Measurements from ENCODE around the gene NAA38.
"Not testable (repeated sequence)": the region's sequence is repeated elsewhere in the genome, so short reads cannot be mapped to it uniquely, and the experiment has no call there.

The NAA38 gene

GRCh38 chr17:7824021-7824924 is 33.1 kb downstream of the NAA38 start:
- H3K27ac ChIP-seq (ENCODE audit: low read length) = no peak overlapping the region
- H3K9ac ChIP-seq (ENCODE audit: low read length) = no peak overlapping the region
- H3K36me3 ChIP-seq (ENCODE audit: control insufficient read depth, low read depth, low read length) = no peaks in the 10 kb centered on the region
- no peak overlapping the region for H3K4me3 ChIP-seq (ENCODE audit: low read length)
- peaks cover 3% of the 10 kb centered on the region for H3K4me1 ChIP-seq (ENCODE audit: control insufficient read depth, low read depth, low read length)
- no peaks in the 10 kb centered on the region for H3K9me3 ChIP-seq (ENCODE audit: control insufficient read depth, low read depth, low read length)
- peaks cover 20% of the 10 kb centered on the region for H3K27me3 ChIP-seq (ENCODE audit: control insufficient read depth, insufficient read depth, low read length)

- peaks cover 20% of the 10 kb centered on the region for H3K27me3 ChIP-seq (ENCODE audit: control insufficient read depth, insufficient read depth, low read length)
- H3K9me3 ChIP-seq (ENCODE audit: control insufficient read depth, low read depth, low read length) = no peaks in the 10 kb centered on the region
- H3K27ac ChIP-seq (ENCODE audit: low read length) = no peak overlapping the region
- H3K36me3 ChIP-seq (ENCODE audit: control insufficient read depth, low read depth, low read length) = no peaks in the 10 kb centered on the region
- H3K4me1 ChIP-seq (ENCODE audit: control insufficient read depth, low read depth, low read length) = peaks cover 3% of the 10 kb centered on the region
- no peak overlapping the region for H3K9ac ChIP-seq (ENCODE audit: low read length)
- H3K4me3 ChIP-seq (ENCODE audit: low read length) = no peak overlapping the region
These were observed 33.8 kb downstream of the NAA38 start for GRCh38 chr17:7823581-7824001.

GRCh38 chr17:7822126-7822525 is 35.2 kb downstream of the NAA38 start:
- Histone ChIP-seq H3K36me3 (ENCODE audit: control insufficient read depth, low read depth, low read length) (no peaks in the 10 kb centered on the region), H3K4me1 (ENCODE audit: control insufficient read depth, low read depth, low read length) (peaks cover 3% of the 10 kb centered on the region), H3K9me3 (ENCODE audit: control insufficient read depth, low read depth, low read length) (no peaks in the 10 kb centered on the region), H3K9ac (ENCODE audit: low read length) (no peak overlapping the region), H3K27me3 (ENCODE audit: control insufficient read depth, insufficient read depth, low read length) (peaks cover 20% of the 10 kb centered on the region), H3K4me3 (ENCODE audit: low read length) (no peak overlapping the region), H3K27ac (ENCODE audit: low read length) (no peak overlapping the region)

- Histone ChIP-seq H3K4me1 (ENCODE audit: control insufficient read depth, low read depth, low read length) (peaks cover 3% of the 10 kb centered on the region), H3K27ac (ENCODE audit: low read length) (no peak overlapping the region), H3K9me3 (ENCODE audit: control insufficient read depth, low read depth, low read length) (no peaks in the 10 kb centered on the region), H3K36me3 (ENCODE audit: control insufficient read depth, low read depth, low read length) (no peaks in the 10 kb centered on the region), H3K4me3 (ENCODE audit: low read length) (no peak overlapping the region), H3K9ac (ENCODE audit: low read length) (no peak overlapping the region), H3K27me3 (ENCODE audit: control insufficient read depth, insufficient read depth, low read length) (peaks cover 16% of the 10 kb centered on the region)
These were observed 37.1 kb downstream of the NAA38 start for GRCh38 chr17:7820231-7820630.

GRCh38 chr17:7818746-7819645 is 38.4 kb downstream of the NAA38 start:
- Histone ChIP-seq H3K4me3 (ENCODE audit: low read length) (no peak overlapping the region), H3K36me3 (ENCODE audit: control insufficient read depth, low read depth, low read length) (no peaks in the 10 kb centered on the region), H3K27me3 (ENCODE audit: control insufficient read depth, insufficient read depth, low read length) (peaks cover 4% of the 10 kb centered on the region)

GRCh38 chr17:7818026-7818425 is 39.3 kb downstream of the NAA38 start:
- Histone ChIP-seq H3K36me3 (ENCODE audit: control insufficient read depth, low read depth, low read length) (no peaks in the 10 kb centered on the region), H3K27ac (ENCODE audit: low read length) (no peak overlapping the region)

More at GRCh38 chr17:7818746-7819645, 38.4 kb downstream of the NAA38 start:
- Histone ChIP-seq H3K9ac (ENCODE audit: low read length) (no peak overlapping the region), H3K27ac (ENCODE audit: low read length) (no peak overlapping the region), H3K9me3 (ENCODE audit: control insufficient read depth, low read depth, low read length) (no peaks in the 10 kb centered on the region), H3K4me1 (ENCODE audit: control insufficient read depth, low read depth, low read length) (peaks cover 3% of the 10 kb centered on the region)

GRCh38 chr17:7817643-7817964 is 39.8 kb downstream of the NAA38 start:
- Histone ChIP-seq H3K9me3 (ENCODE audit: control insufficient read depth, low read depth, low read length) (no peaks in the 10 kb centered on the region), H3K4me1 (ENCODE audit: control insufficient read depth, low read depth, low read length) (no peaks in the 10 kb centered on the region), H3K36me3 (ENCODE audit: control insufficient read depth, low read depth, low read length) (no peaks in the 10 kb centered on the region), H3K4me3 (ENCODE audit: low read length) (no peak overlapping the region), H3K27me3 (ENCODE audit: control insufficient read depth, insufficient read depth, low read length) (no peaks in the 10 kb centered on the region), H3K27ac (ENCODE audit: low read length) (no peak overlapping the region), H3K9ac (ENCODE audit: low read length) (no peak overlapping the region)

More at GRCh38 chr17:7818026-7818425, 39.3 kb downstream of the NAA38 start:
- Histone ChIP-seq H3K4me3 (ENCODE audit: low read length) (no peak overlapping the region), H3K4me1 (ENCODE audit: control insufficient read depth, low read depth, low read length) (no peaks in the 10 kb centered on the region), H3K9ac (ENCODE audit: low read length) (no peak overlapping the region), H3K9me3 (ENCODE audit: control insufficient read depth, low read depth, low read length) (no peaks in the 10 kb centered on the region), H3K27me3 (ENCODE audit: control insufficient read depth, insufficient read depth, low read length) (no peaks in the 10 kb centered on the region)

- Histone ChIP-seq H3K36me3 (ENCODE audit: control insufficient read depth, low read depth, low read length) (no peaks in the 10 kb centered on the region), H3K9me3 (ENCODE audit: control insufficient read depth, low read depth, low read length) (no peaks in the 10 kb centered on the region), H3K4me1 (ENCODE audit: control insufficient read depth, low read depth, low read length) (no peaks in the 10 kb centered on the region), H3K27ac (ENCODE audit: low read length) (no peak overlapping the region), H3K9ac (ENCODE audit: low read length) (no peak overlapping the region), H3K27me3 (ENCODE audit: control insufficient read depth, insufficient read depth, low read length) (no peaks in the 10 kb centered on the region), H3K4me3 (ENCODE audit: low read length) (no peak overlapping the region)
These were observed 40.3 kb downstream of the NAA38 start for GRCh38 chr17:7816926-7817642.

GRCh38 chr17:7814969-7815368 is 42.4 kb downstream of the NAA38 start:
- Histone ChIP-seq H3K27me3 (ENCODE audit: control insufficient read depth, insufficient read depth, low read length) (no peaks in the 10 kb centered on the region), H3K4me3 (ENCODE audit: low read length) (no peak overlapping the region), H3K9ac (ENCODE audit: low read length) (no peak overlapping the region), H3K4me1 (ENCODE audit: control insufficient read depth, low read depth, low read length) (no peaks in the 10 kb centered on the region), H3K27ac (ENCODE audit: low read length) (no peak overlapping the region), H3K36me3 (ENCODE audit: control insufficient read depth, low read depth, low read length) (no peaks in the 10 kb centered on the region), H3K9me3 (ENCODE audit: control insufficient read depth, low read depth, low read length) (no peaks in the 10 kb centered on the region)

GRCh38 chr17:7811251-7811650 is 46.1 kb downstream of the NAA38 start:
- Histone ChIP-seq H3K9ac (ENCODE audit: low read length) (no peak overlapping the region), H3K4me3 (ENCODE audit: low read length) (no peak overlapping the region), H3K9me3 (ENCODE audit: control insufficient read depth, low read depth, low read length) (no peaks in the 10 kb centered on the region), H3K4me1 (ENCODE audit: control insufficient read depth, low read depth, low read length) (no peaks in the 10 kb centered on the region), H3K36me3 (ENCODE audit: control insufficient read depth, low read depth, low read length) (no peaks in the 10 kb centered on the region), H3K27ac (ENCODE audit: low read length) (no peak overlapping the region), H3K27me3 (ENCODE audit: control insufficient read depth, insufficient read depth, low read length) (no peaks in the 10 kb centered on the region)

- H3K4me3 ChIP-seq (ENCODE audit: low read length); H3K9ac ChIP-seq (ENCODE audit: low read length); H3K36me3 ChIP-seq (ENCODE audit: control insufficient read depth, low read depth, low read length); H3K4me1 ChIP-seq (ENCODE audit: control insufficient read depth, low read depth, low read length); H3K27me3 ChIP-seq (ENCODE audit: control insufficient read depth, insufficient read depth, low read length); H3K27ac ChIP-seq (ENCODE audit: low read length); H3K9me3 ChIP-seq (ENCODE audit: control insufficient read depth, low read depth, low read length): not testable (repeated sequence)
These were observed 47.5 kb downstream of the NAA38 start for GRCh38 chr17:7809791-7810343.

Measured in iPS-18a (cell line).